ENCODE data around the gene LPAR4. TPM values are rescaled to one million over a fixed set of nuclear protein-coding genes. Genes with fewer than 3 reads are reported as not detected.

Gene LPAR4, protein sequence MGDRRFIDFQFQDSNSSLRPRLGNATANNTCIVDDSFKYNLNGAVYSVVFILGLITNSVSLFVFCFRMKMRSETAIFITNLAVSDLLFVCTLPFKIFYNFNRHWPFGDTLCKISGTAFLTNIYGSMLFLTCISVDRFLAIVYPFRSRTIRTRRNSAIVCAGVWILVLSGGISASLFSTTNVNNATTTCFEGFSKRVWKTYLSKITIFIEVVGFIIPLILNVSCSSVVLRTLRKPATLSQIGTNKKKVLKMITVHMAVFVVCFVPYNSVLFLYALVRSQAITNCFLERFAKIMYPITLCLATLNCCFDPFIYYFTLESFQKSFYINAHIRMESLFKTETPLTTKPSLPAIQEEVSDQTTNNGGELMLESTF
- total RNA-seq = 0.12 and 0.22 TPM in 2 replicates

DNA sequence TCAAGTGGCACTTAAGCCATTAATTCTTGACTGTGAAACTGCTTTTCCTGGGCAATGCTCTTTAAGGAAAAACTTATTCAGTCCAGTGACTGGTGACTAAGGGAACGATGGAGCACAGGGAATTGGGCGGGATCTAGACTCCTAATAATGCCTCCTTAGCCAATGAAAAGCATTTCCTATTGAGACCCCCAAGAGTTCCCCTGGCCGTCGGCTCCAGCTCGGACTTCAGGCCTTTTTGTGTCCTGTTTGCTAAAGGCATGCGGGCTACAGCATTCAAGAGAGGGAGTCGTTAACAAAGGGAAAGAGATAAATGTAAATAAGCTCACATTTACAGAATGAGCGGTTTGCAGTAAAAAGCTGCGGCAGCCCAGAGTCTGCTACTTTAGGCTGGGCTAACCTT lies at the start of gene LPAR4:
LPAR4 (plus strand) TSS at position 232 of the 400 bp plus-strand sequence. CDS start 7,150 bp downstream, outside the sequence.

Other genes starting within 250 kb of the LPAR4 start
- gene RTL3, start 88.4 kb upstream of the LPAR4 start, total RNA-seq = not detected in 2 replicates
- not detected in 2 replicates for gene P2RY10, start 197.7 kb downstream of the LPAR4 start, total RNA-seq